GM19238 (cell line): ENCODE results near the gene ZFP36L2.

Source experiments
- DNase-seq: peaks from one replicate; pipeline ENCODE4 v3.0.0; 2011; ENCODE audit warnings: low spot score; ENCODE audit not compliant: insufficient read length

The ZFP36L2 gene

GRCh38 chr2:43250015-43250414 is 23.6 kb upstream of the ZFP36L2 start:
- no peak for DNase-seq

DNA sequence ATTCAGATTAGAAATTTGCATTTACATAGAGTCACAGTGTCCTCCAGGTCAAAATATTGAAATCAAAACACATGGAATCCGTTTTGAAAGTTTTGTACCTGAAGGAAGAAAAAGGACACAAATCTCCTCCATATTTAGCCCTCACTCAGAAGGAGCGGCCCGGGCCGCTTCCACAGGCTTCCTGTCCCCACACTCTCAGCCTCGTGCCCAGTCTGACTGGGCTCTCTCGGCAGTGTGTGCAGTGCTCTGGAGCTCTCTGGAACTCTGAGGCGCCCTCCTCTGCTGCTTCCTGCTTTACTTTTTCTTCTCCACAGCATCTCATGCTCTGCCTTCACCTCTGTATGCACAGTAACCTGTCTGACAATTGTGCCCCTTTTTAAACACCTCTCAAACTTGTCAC is 22.2 kb upstream of the ZFP36L2 start:
- no peak for DNase-seq

GRCh38 chr2:43246641-43247040 is 20.2 kb upstream of the ZFP36L2 start:
- DNase-seq: no peak

GRCh38 chr2:43241558-43241957 is 15.2 kb upstream of the ZFP36L2 start:
- no peak for DNase-seq

- DNase-seq: no peak
These were observed 14.4 kb upstream of the ZFP36L2 start for GRCh38 chr2:43240766-43241150.

DNA sequence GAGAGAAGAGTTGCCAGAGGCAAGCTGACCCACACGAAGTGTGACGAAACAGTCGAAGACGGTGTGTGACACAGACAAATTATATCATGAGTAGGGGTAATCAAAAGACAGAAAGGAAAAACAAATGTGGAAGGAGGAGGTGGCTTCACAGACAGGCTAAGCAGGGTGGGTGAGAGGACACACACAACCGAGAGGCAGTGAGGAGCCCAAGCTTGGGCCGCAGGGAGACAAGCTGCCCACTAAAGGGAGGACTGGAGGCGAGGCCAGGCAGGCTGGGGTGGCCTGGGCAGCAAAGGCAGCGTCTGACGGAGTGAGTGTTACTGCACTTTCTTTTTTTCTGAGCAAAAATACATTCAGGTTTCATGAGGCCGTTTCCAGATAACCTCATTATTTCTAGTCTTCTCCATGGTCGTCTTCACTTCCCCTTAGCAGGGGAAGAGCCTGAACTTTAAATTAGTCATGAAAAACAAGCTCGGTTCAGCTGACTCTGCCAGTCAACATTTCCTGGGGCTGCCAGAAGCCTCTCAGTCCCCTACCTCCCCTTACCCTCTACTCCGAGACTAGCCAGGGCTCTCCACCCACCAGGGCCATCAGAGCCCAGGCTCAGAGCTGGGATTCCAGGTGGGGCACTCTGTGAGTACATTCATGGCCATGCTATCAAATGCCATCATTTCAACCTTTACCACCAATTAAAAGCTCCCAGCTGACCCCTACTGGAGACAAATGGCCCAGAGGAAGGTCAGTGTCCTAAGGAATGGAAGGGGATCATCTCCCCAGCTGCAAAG is 13.8 kb upstream of the ZFP36L2 start:
- DNase-seq: no peak

- DNase-seq: no peak
These were observed 12.4 kb upstream of the ZFP36L2 start for GRCh38 chr2:43238813-43239212.

DNA sequence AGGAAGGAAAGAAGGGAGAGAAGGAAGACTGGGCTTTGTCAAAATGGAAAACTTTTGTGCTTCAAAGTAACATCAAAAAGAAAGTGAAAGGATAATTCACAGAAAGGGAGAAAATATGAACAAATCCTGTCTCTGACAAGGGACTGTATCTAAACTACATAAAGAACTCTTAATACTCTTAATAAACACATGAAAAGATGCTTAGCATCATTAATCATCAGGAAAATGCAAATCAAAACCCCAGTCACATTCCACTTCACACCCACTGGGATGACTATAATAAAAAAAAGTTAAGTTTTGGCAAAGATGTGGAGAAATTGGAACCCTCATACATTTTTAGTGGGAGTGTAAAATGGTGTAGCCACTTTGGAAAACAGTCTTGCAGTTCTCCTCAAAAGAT is 11.8 kb upstream of the ZFP36L2 start:
- DNase-seq: no peak

DNA sequence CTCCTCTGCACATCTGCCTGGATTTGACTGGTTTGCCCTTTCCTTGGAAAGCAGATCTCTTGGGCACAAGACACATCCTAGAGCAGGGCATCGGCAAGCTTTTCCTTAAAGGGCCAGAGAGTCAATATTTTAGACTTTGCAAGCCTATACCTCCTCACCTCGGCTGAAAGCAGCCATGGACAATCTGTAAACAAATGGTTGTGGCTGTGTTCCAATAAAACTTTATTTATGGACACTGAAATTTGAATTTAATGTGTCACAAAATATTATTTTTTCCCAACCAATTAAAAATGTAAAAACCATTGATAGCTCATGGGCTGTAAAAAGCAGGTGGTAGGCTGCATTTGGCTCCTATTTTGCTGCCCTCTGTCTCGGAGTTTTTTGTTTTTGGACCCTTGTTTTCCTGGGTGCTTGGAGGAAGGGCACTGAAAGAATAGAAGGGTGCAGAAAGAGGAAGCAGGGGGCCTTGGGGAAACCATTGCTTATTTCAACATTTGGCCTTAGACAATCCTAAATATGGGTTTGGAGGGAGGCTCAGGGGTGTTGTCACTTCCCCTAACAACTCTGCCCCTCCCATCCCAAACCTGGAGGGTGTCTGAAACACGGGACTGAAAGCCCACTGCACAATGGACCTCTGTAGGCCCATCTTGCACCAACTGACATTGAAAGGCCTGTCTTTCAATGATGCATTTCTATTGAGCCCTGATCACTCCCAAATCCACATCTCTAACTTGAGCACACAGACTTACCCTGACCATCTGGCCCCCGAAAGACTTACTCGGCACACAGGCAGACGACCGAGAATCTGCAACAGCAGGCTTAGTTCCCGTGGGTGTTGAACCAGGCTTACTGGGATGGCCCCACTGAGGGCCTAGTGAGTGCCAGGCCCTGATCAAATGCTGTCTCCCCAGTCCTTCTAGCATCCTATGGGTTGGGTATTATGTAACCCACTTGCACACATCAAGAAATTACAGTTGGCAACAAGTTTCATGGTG is 7.1 kb upstream of the ZFP36L2 start:
- no peak for DNase-seq

GRCh38 chr2:43230951-43231827 is 4.8 kb upstream of the ZFP36L2 start:
- DNase-seq: no peak

DNA sequence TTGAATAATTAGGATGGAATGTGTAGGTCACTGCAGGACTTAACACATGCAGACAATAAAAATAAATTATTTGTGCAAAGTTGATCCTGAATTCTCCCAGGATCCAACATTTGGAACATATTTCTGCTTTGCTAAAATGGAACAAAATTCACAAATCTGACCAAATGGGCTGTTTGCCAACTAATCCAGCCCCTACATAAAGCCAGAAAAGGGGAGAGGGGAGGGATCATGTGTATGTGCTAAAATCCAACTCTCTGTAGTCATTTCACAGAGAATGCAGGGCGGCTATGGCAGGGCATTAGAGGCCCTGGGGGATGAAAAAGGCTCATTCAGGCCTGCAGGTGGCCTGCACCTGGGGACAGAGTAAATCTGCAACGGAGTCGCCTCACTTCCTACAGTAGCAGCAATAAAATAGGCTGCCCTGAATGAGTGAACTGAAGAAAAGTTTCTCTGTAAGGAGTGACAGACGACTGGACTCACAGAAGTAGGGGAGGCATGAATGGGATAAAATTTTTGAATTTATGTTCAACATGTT is 4.0 kb upstream of the ZFP36L2 start:
- DNase-seq: no peak

- DNase-seq: no peak
These were observed 2.6 kb upstream of the ZFP36L2 start for GRCh38 chr2:43228756-43229659.

DNA sequence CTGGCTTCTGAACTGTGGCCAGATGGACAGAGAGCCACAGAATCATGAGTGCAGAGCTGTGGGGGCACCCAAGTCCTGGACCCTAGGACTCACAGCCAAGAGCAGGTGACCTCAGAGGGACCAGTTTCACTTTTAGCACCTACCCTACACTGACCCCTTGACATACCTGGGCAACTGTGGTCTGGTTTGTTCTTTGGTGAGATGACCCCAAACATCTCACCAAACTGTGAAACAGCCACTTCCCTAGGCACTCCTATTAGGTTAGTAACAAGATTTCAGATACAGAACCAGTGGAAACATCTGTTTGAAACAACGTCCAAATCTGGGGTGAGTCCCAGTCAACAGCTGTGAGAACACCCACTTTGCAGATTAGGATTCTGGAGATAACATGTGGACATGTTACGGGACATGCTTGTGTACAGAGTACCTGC is 1.9 kb upstream of the ZFP36L2 start:
- DNase-seq: no peak

DNA sequence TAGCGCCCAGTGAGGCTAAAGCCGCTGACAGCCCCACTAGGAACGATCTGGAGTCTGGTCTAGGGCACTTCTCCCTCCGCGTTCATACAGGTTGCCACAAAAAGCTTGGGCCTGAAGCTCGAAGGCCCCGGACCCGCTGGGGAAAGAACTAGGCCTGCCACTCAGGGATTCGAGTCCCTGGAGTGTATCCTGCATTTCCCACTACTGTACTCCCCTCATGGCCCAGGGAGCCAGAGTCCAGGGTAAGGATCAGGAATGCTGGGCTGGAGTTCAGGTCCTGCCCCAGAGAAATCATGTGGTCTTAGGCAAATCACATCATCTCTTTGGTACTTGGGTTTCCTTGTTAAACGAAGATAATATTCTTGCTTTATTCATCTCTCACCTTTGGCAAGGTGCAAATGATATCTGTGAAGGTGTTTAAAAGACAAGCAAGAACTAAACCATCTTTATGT is 1.4 kb upstream of the ZFP36L2 start:
- no peak for DNase-seq

DNA sequence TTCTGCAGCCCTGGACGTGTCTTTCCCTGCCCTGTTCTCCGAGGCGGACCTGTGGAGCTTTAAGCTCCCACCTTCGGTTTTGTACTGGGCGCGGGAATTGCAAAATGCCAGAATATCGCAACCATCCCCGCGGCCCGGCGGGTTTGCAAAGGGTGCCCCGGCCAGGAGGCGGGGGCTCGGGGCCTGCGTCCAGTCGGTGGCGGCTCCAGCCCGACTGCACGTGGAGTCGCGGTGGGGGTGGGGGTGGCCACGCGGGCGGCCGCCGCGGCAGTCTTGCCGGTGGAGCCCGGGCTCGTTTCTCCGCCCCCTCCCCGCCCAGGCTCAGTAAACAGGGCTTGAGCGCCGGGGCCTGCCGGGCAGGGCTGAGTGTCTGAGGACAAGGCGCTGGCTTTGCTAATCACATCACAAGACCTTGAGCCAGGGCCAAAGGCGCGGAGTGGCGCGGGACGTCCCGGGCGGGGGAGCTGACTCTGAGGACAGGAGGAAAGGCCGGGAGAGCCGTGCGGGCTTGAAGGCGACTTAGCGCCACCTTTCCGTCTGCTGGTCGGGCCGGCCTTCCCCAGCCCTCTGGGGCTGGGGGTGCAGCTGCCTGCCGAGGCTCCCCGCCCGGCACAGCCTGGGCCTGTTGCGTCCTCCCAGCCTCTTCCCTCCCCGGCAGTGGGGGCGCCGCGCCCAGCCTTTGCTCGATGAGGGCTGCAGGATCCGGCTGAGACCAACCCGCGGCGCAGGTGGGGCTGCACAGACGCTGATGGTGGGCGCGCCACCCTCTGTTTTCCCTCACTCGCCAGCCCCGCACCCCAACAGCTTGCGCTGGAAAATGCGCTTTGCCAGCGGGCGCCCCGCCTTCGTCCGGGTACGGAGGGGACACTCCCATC is 786 bp upstream of the ZFP36L2 start:
- peak; percentile 61 for DNase-seq

DNA sequence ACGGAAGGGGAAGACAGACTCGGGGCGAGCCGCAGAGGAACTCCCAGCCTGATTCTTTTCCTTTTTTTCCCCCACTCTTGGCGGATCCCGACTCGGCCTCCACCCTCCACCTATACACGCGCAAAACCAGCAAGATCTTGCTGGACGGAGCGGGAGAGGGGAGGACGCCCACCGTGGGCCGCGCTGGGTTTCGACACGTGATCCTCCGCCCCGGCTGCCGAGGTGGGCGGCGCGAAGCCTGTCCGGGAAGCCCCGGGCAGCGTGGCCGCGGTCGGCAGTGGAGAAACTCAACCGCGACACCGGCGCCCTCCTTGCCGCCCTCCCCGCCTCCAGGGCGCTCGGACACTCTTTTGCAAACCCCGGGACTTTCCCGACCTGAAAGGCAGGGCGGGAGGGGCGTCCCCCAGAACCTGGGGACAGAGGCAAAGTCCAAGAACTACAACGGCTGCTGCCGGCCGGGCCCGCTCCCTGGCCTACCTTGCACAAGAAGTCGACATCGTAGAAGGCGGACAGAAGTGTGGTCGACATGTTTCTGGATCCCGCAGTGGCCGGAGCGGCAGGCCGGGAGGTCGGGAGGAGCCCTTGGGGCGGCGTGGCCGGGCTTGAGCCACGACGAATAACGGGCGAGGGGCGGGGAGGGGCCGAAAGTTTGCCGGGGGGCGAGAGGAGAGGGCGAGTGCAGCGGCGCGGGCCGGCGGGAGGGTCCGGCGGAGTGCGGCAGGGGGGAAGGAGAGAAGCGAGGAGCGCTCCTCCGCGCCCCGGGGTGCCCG is 433 bp downstream of the ZFP36L2 start:
- peak; percentile 70 for DNase-seq

DNA sequence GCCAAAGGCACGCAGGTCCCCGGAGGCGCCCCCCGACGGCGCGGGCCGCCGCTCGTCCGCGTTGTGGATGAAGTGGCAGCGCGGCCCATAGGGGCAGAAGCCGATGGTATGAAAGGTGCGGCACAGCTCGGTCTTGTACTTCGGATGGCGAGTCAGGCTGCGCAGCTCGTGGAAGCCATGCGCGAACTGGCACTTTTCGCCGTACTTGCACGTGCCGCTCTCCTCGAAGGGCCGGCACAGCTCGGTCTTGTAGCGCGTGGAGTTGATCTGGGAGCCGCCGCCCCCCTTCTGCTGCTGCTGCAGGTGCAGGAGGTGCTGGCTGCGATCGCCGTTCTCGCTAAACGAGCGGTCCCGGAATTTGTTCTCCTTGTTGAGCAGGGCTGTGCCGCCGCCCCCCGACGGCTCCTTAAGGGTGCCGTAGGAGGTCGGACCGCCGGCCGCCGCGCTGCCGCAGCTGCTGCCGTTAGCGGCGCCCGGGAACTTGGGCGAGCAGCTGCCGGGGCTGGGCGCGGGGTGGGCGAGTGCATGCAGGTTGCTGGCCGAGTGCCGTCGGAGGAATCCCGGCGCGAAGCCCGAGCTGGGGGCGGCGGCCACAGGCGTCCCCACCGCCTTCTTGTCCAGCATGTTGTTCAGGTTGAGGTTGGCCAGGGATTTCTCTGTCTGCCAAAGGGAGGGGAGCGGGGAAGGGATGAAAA is 1.2 kb downstream of the ZFP36L2 start:
- DNase-seq: no peak
